Cardiac muscle cell (in vitro differentiated cells and primary cell): ENCODE results near the gene TMEM273. TPM values are rescaled to one million over a fixed set of nuclear protein-coding genes. Genes with fewer than 3 reads are reported as not detected.

Source experiments
- DNase-seq, 2 donors: peaks; one replicate each; pipeline versions ENCODE4 v3.0.0 to v3.0.0-alpha.2; 2010 to 2017; ENCODE audit warnings: low read depth in 1 of 2, low spot score in 1 of 2
- H3K27ac ChIP-seq: fragments of 200-600 bp; sonication (generic); 2 replicates; pipeline ENCODE4 v1.5.1; 2016
- H3K27me3 ChIP-seq: fragments of 200-600 bp; sonication (generic); 2 replicates; pipeline ENCODE4 v1.6.0; 2016; ENCODE audit warnings: control low read depth
- H3K36me3 ChIP-seq: fragments of 200-600 bp; sonication (generic); 2 replicates; pipeline ENCODE4 v1.5.1; 2016; ENCODE audit warnings: control low read depth
- H3K4me1 ChIP-seq: fragments of 200-600 bp; sonication (generic); 2 replicates; pipeline ENCODE4 v1.8.1; 2017; ENCODE audit warnings: low read depth, mild to moderate bottlenecking, mixed run types
- H3K4me3 ChIP-seq: fragments of 200-600 bp; sonication (generic); 2 replicates; pipeline ENCODE4 v1.5.1; 2016; ENCODE audit warnings: mild to moderate bottlenecking
- H3K9me3 ChIP-seq: fragments of 200-600 bp; sonication (generic); 2 replicates; pipeline ENCODE4 v1.5.1; 2017; ENCODE audit warnings: low read depth, mild to moderate bottlenecking, control low read depth
- CTCF ChIP-seq: IDR thresholded peaks from 2 replicates; pipeline ENCODE4 v1.5.1; 2012; ENCODE audit warnings: low read depth, mild to moderate bottlenecking, low read length
- polyA plus RNA-seq: library from polyadenylated mRNA; unstranded; fragments of >200 nt; fragmentation: Nextera tagmentation; extraction: Ambion mirVana; gene quantifications from 2 replicates; pipeline ENCODE4 v1.2.1, GENCODE V29; 2016
- total RNA-seq: library from RNA; depleted of rRNA; stranded (reverse); fragments of >200 nt; gene quantifications from 2 replicates; pipeline ENCODE4 v1.2.3, GENCODE V29; 2016

Gene TMEM273
- total and polyA plus RNA-seq, 2 experiments from 2014 or later, result not detected

GRCh38 chr10:49175587-49176309, 12.4 kb downstream of the TMEM273 start:
- Histone ChIP-seq H3K4me1 (no peaks in the 10 kb centered on the region), H3K27ac (no peak overlapping the region), H3K36me3 (no peaks in the 10 kb centered on the region), H3K27me3 (no peaks in the 10 kb centered on the region), H3K9me3 (no peaks in the 10 kb centered on the region), H3K4me3 (no peak overlapping the region)
- TF ChIP-seq CTCF, result no peak
- no peak for DNase-seq

- no peak overlapping the region for H3K4me3 ChIP-seq
- no peak for DNase-seq
- H3K36me3 ChIP-seq, result no peaks in the 10 kb centered on the region
- TF ChIP-seq CTCF, result no peak
- no peaks in the 10 kb centered on the region for H3K9me3 ChIP-seq
- H3K4me1 ChIP-seq, result no peaks in the 10 kb centered on the region
- no peaks in the 10 kb centered on the region for H3K27me3 ChIP-seq
- no peak overlapping the region for H3K27ac ChIP-seq
Measured at GRCh38 chr10:49174926-49175500, 13.2 kb downstream of the TMEM273 start.

DNA sequence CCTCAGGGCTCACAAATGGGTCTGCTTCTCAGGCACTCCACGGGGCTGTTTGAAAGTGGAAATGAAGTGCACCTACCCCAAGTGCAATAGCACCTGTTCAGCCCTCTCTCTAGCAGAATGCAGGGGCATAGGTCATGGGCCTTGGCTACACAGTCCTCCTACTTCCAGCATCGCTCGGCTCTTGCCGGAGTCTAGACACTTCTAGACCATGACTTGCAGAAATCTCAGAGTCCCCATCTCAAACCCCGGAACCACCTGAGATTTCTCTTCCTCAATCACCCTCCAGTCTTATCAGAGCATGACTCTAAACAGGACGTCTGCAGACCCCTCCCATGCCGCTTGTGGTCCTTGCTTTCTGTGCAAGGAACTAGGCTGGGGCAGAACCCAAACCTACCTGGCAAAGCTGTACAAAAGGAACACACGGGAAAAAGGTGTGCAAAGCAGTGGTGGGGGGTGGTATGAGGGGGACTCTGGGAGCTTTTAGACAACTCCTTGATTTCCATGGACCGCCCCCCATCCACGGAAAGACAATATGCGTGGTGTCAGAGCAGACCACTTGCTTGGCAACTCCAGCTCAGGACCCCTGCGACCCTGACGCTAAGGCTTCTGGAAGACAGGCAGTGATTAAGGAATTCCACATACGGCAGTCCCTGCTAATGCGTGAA, 13.8 kb downstream of the TMEM273 start:
- H3K4me3 ChIP-seq, result no peak overlapping the region
- H3K4me1 ChIP-seq, result no peaks in the 10 kb centered on the region
- H3K27ac ChIP-seq, result no peak overlapping the region
- TF ChIP-seq CTCF, result no peak
- DNase-seq, result no peak
- no peaks in the 10 kb centered on the region for H3K27me3 ChIP-seq
- no peaks in the 10 kb centered on the region for H3K9me3 ChIP-seq
- no peaks in the 10 kb centered on the region for H3K36me3 ChIP-seq

DNA sequence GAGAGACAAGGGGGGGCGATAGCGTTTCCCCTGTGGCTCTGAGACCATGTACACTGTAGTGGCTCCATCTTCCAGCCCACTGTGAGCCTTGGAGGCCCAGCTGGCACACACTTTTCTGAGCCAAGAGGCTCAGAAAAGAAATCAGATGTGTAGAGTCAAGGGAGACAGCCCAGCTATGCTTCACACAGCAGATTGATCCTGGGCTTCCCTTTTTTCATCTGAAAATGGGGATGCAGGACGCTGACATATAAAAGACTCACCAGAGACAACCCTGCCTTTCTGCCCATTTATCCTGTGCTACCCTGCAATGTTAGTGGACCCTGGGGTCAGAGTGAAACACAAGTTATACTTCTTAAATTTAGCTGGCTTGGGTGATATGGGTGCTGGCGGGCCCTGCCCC, 14.3 kb downstream of the TMEM273 start:
- Histone ChIP-seq H3K27me3 (no peaks in the 10 kb centered on the region), H3K36me3 (no peaks in the 10 kb centered on the region), H3K9me3 (no peaks in the 10 kb centered on the region), H3K4me3 (no peak overlapping the region), H3K4me1 (no peaks in the 10 kb centered on the region), H3K27ac (no peak overlapping the region)
- no peak for TF ChIP-seq CTCF
- no peak for DNase-seq

DNA sequence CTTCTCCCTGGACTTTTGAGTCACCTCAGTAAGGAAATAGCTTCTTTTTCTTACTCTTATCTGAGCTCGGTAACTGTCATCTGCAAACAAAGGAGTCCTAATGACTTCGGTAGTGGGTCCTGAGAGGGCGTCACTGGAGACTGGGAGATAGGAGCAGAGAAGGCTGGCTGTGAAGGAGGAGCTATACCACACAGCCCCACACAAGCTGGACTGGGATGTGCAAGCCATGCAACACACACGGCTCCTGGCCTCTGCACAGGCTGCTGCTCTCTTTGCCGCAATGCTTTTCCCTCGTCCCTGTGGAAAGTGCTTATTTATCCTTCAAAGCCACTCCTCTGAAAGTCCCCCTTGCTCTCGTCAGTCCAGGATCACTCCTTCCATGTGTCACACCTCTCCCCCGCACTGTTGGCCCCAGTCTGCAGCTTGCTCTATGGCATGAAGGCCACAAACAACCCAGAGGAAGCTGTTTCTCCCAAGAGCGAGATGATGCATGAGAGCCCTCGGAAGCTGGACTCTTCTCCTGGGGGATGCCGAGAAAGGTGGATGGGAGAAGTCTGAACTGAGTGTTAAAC, 14.9 kb downstream of the TMEM273 start:
- H3K4me1 ChIP-seq, result no peaks in the 10 kb centered on the region
- no peak overlapping the region for H3K27ac ChIP-seq
- H3K36me3 ChIP-seq, result no peaks in the 10 kb centered on the region
- no peaks in the 10 kb centered on the region for H3K27me3 ChIP-seq
- no peak overlapping the region for H3K4me3 ChIP-seq
- H3K9me3 ChIP-seq, result no peaks in the 10 kb centered on the region
- DNase-seq, result no peak
- TF ChIP-seq CTCF, result no peak
